C4-2B (cell line): ENCODE measurements around the gene C3orf33.
"Not testable (repeated sequence)": the region's sequence is repeated elsewhere in the genome, so short reads cannot be mapped to it uniquely, and the experiment has no call there.

Experiments
- H3K27ac ChIP-seq: fragments of 450-650 bp; 2 replicates; pipeline ENCODE4 v1.5.1; 2017
- ZFX ChIP-seq: fragments of 450-650 bp; IDR thresholded peaks from 2 replicates; pipeline ENCODE4 v1.6.1; 2017
- TF ChIP-seq, protein P1 (sequence below): fragments of 450-650 bp; conservative IDR thresholded peaks from 2 replicates; pipeline ENCODE4 v1.5.1; 2017; ENCODE audit warnings: mild to moderate bottlenecking

Gene C3orf33

DNA sequence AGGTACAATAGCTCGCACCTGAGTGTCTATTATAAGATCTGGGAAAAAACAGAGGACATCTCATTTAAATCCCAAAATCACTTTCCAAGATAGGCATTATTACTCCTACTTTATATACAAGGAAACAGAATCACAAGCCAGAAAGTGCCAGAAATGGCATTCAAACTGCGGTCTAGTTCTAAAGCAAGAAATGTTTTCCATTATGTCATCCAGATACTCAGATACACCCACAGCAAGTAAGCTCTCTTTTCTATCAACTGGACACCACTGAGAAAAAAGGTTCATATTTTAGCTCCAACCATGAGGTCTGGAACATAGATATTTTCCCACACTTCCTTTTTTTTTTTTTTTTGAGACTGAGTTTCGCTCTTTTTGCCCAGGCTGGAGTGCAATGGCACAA lies 40.0 kb upstream of the C3orf33 start:
- TF ChIP-seq, protein P1, sequence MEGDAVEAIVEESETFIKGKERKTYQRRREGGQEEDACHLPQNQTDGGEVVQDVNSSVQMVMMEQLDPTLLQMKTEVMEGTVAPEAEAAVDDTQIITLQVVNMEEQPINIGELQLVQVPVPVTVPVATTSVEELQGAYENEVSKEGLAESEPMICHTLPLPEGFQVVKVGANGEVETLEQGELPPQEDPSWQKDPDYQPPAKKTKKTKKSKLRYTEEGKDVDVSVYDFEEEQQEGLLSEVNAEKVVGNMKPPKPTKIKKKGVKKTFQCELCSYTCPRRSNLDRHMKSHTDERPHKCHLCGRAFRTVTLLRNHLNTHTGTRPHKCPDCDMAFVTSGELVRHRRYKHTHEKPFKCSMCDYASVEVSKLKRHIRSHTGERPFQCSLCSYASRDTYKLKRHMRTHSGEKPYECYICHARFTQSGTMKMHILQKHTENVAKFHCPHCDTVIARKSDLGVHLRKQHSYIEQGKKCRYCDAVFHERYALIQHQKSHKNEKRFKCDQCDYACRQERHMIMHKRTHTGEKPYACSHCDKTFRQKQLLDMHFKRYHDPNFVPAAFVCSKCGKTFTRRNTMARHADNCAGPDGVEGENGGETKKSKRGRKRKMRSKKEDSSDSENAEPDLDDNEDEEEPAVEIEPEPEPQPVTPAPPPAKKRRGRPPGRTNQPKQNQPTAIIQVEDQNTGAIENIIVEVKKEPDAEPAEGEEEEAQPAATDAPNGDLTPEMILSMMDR: no peak
- no peak for TF ChIP-seq ZFX
- H3K27ac ChIP-seq: no peak overlapping the region

DNA sequence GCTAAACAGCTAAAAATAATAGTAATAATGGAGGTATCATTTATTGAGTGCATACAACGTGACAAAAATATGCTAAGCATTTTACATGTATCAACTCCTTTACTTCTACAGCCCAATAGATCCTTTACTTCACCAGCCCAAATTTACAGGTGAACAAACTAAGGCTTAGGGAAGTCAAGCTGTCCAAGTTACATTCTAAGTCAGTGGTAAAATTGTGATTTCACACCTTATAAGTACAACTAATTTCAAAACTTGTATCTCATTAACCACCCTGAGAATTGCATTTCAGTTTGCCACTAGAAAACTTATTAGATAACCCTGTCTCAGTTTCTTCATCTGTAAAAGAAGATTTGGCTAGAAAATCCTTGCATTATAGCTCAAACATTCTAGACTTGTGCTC lies 37.5 kb upstream of the C3orf33 start:
- no peak overlapping the region for H3K27ac ChIP-seq
- TF ChIP-seq ZFX: no peak
- TF ChIP-seq, protein P1: no peak

DNA sequence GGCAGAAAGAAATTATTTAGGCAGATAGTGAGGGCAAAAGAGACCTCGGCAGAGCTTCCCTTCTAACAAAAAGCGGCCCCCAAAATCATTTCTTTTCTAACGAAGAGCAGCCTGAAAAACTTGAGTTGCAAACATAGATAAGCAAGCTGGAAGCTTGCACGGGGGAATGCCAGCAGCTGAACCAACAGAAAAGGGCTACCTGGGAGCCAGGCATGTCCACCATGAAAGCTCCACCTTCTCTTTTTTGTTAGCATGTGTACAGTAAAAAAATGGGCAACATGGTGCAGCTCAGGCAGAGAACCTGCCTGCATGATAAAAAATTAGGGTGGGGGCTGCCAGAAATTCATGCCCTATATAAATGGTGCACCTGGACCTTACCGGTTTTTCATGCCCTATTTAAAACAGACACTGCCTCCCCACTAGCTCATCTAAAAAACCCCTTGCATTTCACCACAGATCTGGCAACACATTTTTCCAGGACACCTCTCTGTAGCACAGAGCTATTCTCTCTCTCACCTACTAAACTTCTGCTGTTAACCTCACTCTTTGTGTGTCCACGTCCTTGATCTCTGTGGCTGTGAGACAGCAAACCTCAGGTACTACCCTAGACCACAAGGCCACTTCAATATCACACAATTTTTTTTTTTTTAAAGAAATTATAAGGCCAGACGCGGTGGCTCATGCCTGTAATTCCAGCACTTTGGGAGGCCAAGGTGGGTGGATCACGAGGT lies 29.4 kb upstream of the C3orf33 start:
- no peak overlapping the region for H3K27ac ChIP-seq
- no peak for TF ChIP-seq ZFX
- TF ChIP-seq, protein P1: no peak

DNA sequence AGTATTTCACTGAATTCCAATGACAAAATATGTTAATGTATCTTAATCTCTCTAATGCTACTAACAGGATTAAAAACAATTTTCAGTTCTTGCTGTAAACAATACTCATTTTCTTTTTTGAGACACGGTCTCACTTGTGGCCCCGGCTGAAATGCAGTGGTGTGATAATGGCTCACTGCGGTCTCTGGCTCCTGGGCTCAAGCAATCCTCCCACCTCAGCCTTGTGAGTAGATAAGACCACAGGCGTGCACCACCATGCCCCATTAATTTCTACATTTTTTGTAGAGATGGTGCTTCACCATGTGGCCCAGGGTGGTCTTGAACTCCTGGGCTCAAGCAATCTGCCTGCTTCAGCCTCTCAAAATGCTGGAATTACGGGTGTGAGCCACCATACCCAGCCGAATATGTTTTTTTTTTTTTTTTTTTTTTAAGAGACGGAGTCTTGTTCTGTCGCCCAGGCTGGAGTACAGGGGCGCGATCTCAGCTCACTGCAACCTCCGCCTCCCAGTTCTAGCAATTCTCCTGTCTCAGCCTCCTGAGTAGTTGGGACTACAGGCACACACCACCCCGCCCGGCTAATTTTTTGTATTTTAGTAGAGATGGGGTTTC lies 22.5 kb upstream of the C3orf33 start:
- H3K27ac ChIP-seq: not testable (repeated sequence)

DNA sequence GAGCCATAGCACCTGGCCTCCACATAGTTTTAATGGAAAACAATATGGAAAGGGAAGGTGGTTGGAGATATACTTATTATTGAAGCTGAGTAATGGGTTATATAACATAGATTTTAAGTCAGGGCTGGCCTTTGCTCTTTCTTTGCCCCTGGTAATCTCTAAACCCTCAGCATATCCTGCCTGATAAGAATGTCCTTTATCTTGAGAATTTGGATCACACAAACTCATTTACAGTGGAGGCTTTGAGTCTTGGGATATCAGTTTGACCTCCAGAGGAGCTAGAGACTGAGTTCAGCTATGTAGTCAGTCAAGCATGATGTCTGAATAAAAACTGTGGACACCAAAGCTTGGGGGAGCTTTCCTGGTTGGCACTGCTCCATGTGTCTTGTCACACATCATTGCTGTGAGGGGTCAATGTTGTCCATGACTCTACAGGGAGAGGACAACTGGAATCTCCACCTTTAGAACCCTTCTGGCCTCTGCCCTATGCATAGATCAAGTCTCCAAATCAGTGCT lies 9.0 kb upstream of the C3orf33 start:
- TF ChIP-seq, protein P1: no peak
- no peak for TF ChIP-seq ZFX
- H3K27ac ChIP-seq: no peak overlapping the region

DNA sequence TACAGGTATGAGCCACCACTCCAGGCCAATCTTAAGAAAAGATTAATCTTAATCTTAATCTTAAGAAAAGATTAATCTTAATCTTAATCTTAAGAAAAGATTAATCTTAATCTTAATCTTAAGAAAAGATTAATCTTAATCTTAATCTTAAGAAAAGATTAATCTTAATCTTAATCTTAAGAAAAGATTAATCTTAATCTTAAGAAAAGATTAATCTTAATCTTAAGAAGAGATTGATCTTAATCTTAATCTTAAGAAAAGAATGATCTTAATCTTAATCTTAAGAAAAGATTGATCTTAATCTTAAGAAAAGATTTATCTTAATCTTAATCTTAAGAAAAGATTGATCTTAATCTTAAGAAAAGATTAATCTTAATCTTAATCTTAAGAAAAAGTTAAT lies 7.1 kb upstream of the C3orf33 start:
- H3K27ac ChIP-seq: not testable (repeated sequence)

DNA sequence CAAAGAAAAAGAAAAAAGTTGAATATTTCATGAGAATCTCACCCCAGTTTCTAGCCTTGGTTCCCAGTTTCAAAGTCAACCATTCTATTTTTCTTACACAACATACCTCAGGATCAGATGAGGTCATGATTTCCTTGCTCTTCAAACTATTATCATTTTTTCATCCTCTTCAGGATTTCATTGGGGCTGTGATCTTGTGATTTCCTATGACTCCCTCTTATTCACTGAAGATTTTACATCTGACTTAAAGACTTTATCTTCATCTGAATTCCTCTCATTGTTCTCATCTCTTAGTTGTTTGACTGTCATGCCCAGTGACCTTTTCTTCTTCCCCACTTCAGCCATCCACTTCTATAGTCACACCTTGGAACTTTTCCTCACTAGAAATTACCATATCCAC lies 3.1 kb upstream of the C3orf33 start:
- H3K27ac ChIP-seq: no peak overlapping the region
- TF ChIP-seq ZFX: no peak
- TF ChIP-seq, protein P1: no peak

DNA sequence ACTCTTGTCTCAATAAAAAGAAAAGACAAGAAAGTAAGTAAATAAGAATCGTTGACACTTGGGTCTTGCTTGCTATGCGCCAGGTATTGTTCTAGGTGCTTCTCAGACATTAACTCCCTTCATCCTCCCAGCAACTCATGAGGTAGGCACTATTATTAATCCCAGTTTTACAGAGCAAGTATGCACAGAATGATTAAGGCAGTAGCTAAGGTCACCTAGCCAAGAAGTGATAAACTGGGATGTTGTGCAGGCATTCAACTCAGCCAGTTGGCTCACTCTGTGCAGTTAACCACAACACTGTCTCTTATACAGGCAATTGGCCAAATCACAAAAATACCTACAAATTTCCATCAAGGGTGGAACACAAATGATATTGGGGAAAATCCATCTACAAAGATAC lies 1.7 kb upstream of the C3orf33 start:
- no peak for TF ChIP-seq ZFX
- TF ChIP-seq, protein P1: no peak

More for the DNA sequence above, 1.7 kb upstream of the C3orf33 start:
- no peak overlapping the region for H3K27ac ChIP-seq
